ENCODE measurements around the gene PMM1. TPM values are rescaled to one million over a fixed set of nuclear protein-coding genes. Genes with fewer than 3 reads are reported as not detected.

The PMM1 gene
- total RNA-seq, 1 experiment from 2014 or later, result 49.3 TPM

- CTCF ChIA-PET, result no interaction called here
- POLR2A ChIA-PET (ENCODE audit: unreplicated experiment), result interaction anchor here (0.6 kb wide), 1 partner anchor 23 kb away, joined by 29 read pairs; no protein-coding TSS in a partner anchor
Observed at GRCh38 chr22:41625577-41625976, 35.9 kb upstream of the PMM1 start.

DNA sequence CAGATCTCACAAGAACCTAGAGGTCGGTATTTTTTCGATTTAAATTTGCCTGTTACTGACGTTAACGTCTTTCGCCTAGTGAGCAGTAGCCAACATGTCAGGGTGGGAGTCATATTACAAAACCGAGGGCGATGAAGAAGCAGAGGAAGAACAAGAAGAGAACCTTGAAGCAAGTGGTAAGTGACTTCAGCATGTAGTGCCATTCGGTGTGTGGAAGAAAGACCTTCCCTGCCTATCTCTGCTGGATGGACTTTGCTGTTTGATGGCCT is 32.2 kb upstream of the PMM1 start:
- CTCF ChIA-PET, result interaction anchor here (0.5 to 0.6 kb wide), 2 partner anchors 17 to 78 kb away, joined by 3 to 9 read pairs; partner anchors contain the start of gene POLR3H

More at GRCh38 chr22:41625577-41625976, 35.9 kb upstream of the PMM1 start:
- BruUV-seq (replicated peaks), result no TSS peak
- H3K4me1 ChIP-seq (replicated peaks; ENCODE audit: insufficient read depth), result peaks cover 8% of the 10 kb centered on the region
- peaks cover 81% of the 10 kb centered on the region for H3K79me2 ChIP-seq (ENCODE audit: low read depth)
- H4K20me1 ChIP-seq (ENCODE audit: insufficient read depth), result peaks cover 58% of the 10 kb centered on the region
- H2AFZ ChIP-seq, result no peak overlapping the region
- intact Hi-C loops (cut with micrococcal nuclease; ENCODE audit: unreplicated experiment), result no loop called here
- H3K9me2 ChIP-seq (ENCODE audit: insufficient read depth), result no peaks in the 10 kb centered on the region
- no peaks in the 10 kb centered on the region for H3K27me3 ChIP-seq (ENCODE audit: insufficient read depth, low read depth)
- peaks cover 31% of the 10 kb centered on the region for H3F3A ChIP-seq (ENCODE audit: insufficient read depth, low read depth)
- no peak overlapping the region for H3K4me2 ChIP-seq
- H3K27ac ChIP-seq, result no peak overlapping the region
- no peaks in the 10 kb centered on the region for H3K9me3 ChIP-seq (ENCODE audit: insufficient read depth, low read depth)
- H3K4me3 ChIP-seq, result no peak overlapping the region
- TF ChIP-seq CTCF (conservative IDR thresholded peaks at IDR 0.05), result no peak
- H3K36me3 ChIP-seq (ENCODE audit: low read depth), result peaks cover 57% of the 10 kb centered on the region
- no peak for DNase-seq

GRCh38 chr22:41621099-41621910 is 31.7 kb upstream of the PMM1 start, which contains the start of gene XRCC6:
XRCC6 (plus strand) TSS chr22:41621295; CDS start chr22:41622005, 710 bp downstream.
- Histone ChIP-seq H3K9me2 (ENCODE audit: insufficient read depth) (no peaks in the 10 kb centered on the region), H4K20me1 (ENCODE audit: insufficient read depth) (peaks cover 40% of the 10 kb centered on the region), H3K27me3 (ENCODE audit: insufficient read depth, low read depth) (no peaks in the 10 kb centered on the region), H3K4me1 (replicated peaks; ENCODE audit: insufficient read depth) (peaks cover 33% of the 10 kb centered on the region), H3K4me2 (peak within 1 kb of the TSS; percentile 93), H3K4me3 (peak within 1 kb of the TSS; percentile 90), H3F3A (ENCODE audit: insufficient read depth, low read depth) (peaks cover 35% of the 10 kb centered on the region), H2AFZ (peak within 1 kb of the TSS; percentile 93), H3K27ac (peak within 1 kb of the TSS; percentile 79), H3K79me2 (ENCODE audit: low read depth) (peaks cover 93% of the 10 kb centered on the region), H3K36me3 (ENCODE audit: low read depth) (peaks cover 25% of the 10 kb centered on the region), H3K9me3 (ENCODE audit: insufficient read depth, low read depth) (no peaks in the 10 kb centered on the region)
- ChIA-PET CTCF (interaction anchor here (0.5 to 1.0 kb wide), 4 partner anchors 17 to 77 kb away, joined by 3 to 9 read pairs (median 4); partner anchors contain the start of genes PMM1 and POLR3H), POLR2A (ENCODE audit: unreplicated experiment) (interaction anchor here (0.5 to 1.6 kb wide), 11 partner anchors 9 to 378 kb away, joined by 3 to 37 read pairs (median 6); partner anchors contain the start of gene PMM1)
- intact Hi-C loops (cut with micrococcal nuclease; ENCODE audit: unreplicated experiment), result loop anchor here (1.0 to 2.0 kb wide), 3 partner anchors 32 to 671 kb away; partner anchors contain the start of genes PMM1, POLR3H and RBX1
- peak; percentile 99 to 100 for DNase-seq
- TF ChIP-seq CTCF (conservative IDR thresholded peaks at IDR 0.05) (no peak), EZH2 (IDR thresholded peaks at IDR 0.05; ENCODE audit: low read depth) (no peak)
- BruUV-seq (replicated peaks), result TSS peak; percentile 70

More for the DNA sequence above, 32.2 kb upstream of the PMM1 start:
- TF ChIP-seq CTCF (conservative IDR thresholded peaks at IDR 0.05) (no peak), EZH2 (IDR thresholded peaks at IDR 0.05; ENCODE audit: low read depth) (no peak)
- Histone ChIP-seq H3K9me3 (ENCODE audit: insufficient read depth, low read depth) (no peaks in the 10 kb centered on the region), H3K4me3 (peak overlapping the region; percentile 90), H3K27me3 (ENCODE audit: insufficient read depth, low read depth) (no peaks in the 10 kb centered on the region), H3K36me3 (ENCODE audit: low read depth) (peaks cover 29% of the 10 kb centered on the region), H3K9me2 (ENCODE audit: insufficient read depth) (no peaks in the 10 kb centered on the region), H3F3A (ENCODE audit: insufficient read depth, low read depth) (peaks cover 35% of the 10 kb centered on the region), H2AFZ (peak overlapping the region; percentile 93), H3K79me2 (ENCODE audit: low read depth) (peaks cover 93% of the 10 kb centered on the region), H4K20me1 (ENCODE audit: insufficient read depth) (peaks cover 42% of the 10 kb centered on the region), H3K4me1 (replicated peaks; ENCODE audit: insufficient read depth) (peaks cover 33% of the 10 kb centered on the region), H3K4me2 (peak overlapping the region; percentile 93), H3K27ac (peak overlapping the region; percentile 79)
- POLR2A ChIA-PET (ENCODE audit: unreplicated experiment), result interaction anchor here (0.6 to 1.6 kb wide), 5 partner anchors 18 to 164 kb away, joined by 3 to 37 read pairs (median 4); partner anchors contain the start of gene PMM1
- intact Hi-C loops (cut with micrococcal nuclease; ENCODE audit: unreplicated experiment), result loop anchor here (1.0 to 2.0 kb wide), 3 partner anchors 33 to 671 kb away; partner anchors contain the start of genes PMM1, POLR3H and RBX1
- BruUV-seq (replicated peaks), result no TSS peak
- DNase-seq, result no peak

Data from PC-9 (cell line).